NB4 (cell line): ENCODE data around the gene LYVE1.

Source experiments
- CTCF ChIP-seq: IDR thresholded peaks from one replicate; pipeline ENCODE4 v1.5.1; 2012; ENCODE audit warnings: low read depth, low read length
- MAX ChIP-seq: IDR thresholded peaks from 2 replicates; pipeline ENCODE4 v1.6.1; 2011; ENCODE audit warnings: low read depth, low read length
- MYC ChIP-seq: IDR thresholded peaks from 2 replicates; pipeline ENCODE4 v1.6.1; 2011; ENCODE audit warnings: low read depth, low read length
- POLR2A ChIP-seq: IDR thresholded peaks from 2 replicates; pipeline ENCODE4 v1.6.1; 2011; ENCODE audit warnings: mild to moderate bottlenecking; ENCODE audit not compliant: insufficient read length; ENCODE audit errors: extremely low read depth

GRCh38 chr11:10606536-10607208, 38.2 kb upstream of the LYVE1 start:
- no peak for TF ChIP-seq CTCF
- TF ChIP-seq MAX, result no peak
- TF ChIP-seq POLR2A, result no peak
- no peak; the same call in 1 of the 2 replicates for TF ChIP-seq MYC
